Measurements from ENCODE around the gene S100A13. TPM values are rescaled to one million over a fixed set of nuclear protein-coding genes. Genes with fewer than 3 reads are reported as not detected.
"Not testable (repeated sequence)": the region's sequence is repeated elsewhere in the genome, so short reads cannot be mapped to it uniquely, and the experiment has no call there.

The S100A13 gene
- total and polyA plus RNA-seq, 2 experiments from 2014 or later: 101 to 250 TPM

- Histone ChIP-seq H3K27me3 (no peaks in the 10 kb centered on the region), H3K27ac (no peak overlapping the region), H3K4me3 (no peak overlapping the region), H3K9me3 (ENCODE audit: low read depth) (no peaks in the 10 kb centered on the region), H3K36me3 (no peaks in the 10 kb centered on the region), H3K4me1 (ENCODE audit: low read depth) (peaks cover 10% of the 10 kb centered on the region)
- TF ChIP-seq CTCF (IDR thresholded peaks at IDR 0.05; ENCODE audit: low read depth, low read length): no peak
- no peak for DNase-seq (ENCODE audit: low read depth in 1 of 2, low spot score in 1 of 2)
Measured at GRCh38 chr1:153577624-153578051, 49.7 kb downstream of the S100A13 start.

- Histone ChIP-seq H3K9me3 (ENCODE audit: low read depth) (no peaks in the 10 kb centered on the region), H3K27ac (no peak overlapping the region), H3K36me3 (no peaks in the 10 kb centered on the region), H3K27me3 (no peaks in the 10 kb centered on the region), H3K4me3 (no peak overlapping the region), H3K4me1 (ENCODE audit: low read depth) (peaks cover 11% of the 10 kb centered on the region)
- DNase-seq (ENCODE audit: low read depth in 1 of 2, low spot score in 1 of 2): no peak
- TF ChIP-seq CTCF (IDR thresholded peaks at IDR 0.05; ENCODE audit: low read depth, low read length): no peak
Measured at GRCh38 chr1:153577138-153577537, 50.2 kb downstream of the S100A13 start.

GRCh38 chr1:153575497-153575896, 51.8 kb downstream of the S100A13 start:
- H3K4me3 ChIP-seq; H3K27me3 ChIP-seq; H3K36me3 ChIP-seq; H3K9me3 ChIP-seq (ENCODE audit: low read depth); H3K27ac ChIP-seq; DNase-seq (ENCODE audit: low read depth in 1 of 2, low spot score in 1 of 2): not testable (repeated sequence)
- H3K4me1 ChIP-seq (ENCODE audit: low read depth): peaks cover 11% of the 10 kb centered on the region

- H3K9me3 ChIP-seq (ENCODE audit: low read depth); H3K27ac ChIP-seq; H3K27me3 ChIP-seq; DNase-seq (ENCODE audit: low read depth in 1 of 2, low spot score in 1 of 2); H3K4me3 ChIP-seq; H3K36me3 ChIP-seq: not testable (repeated sequence)
- peaks cover 11% of the 10 kb centered on the region for H3K4me1 ChIP-seq (ENCODE audit: low read depth)
Measured at GRCh38 chr1:153575081-153575491, 52.2 kb downstream of the S100A13 start.

- no peak for TF ChIP-seq CTCF (IDR thresholded peaks at IDR 0.05; ENCODE audit: low read depth, low read length)
- no peaks in the 10 kb centered on the region for H3K9me3 ChIP-seq (ENCODE audit: low read depth)
- H3K27me3 ChIP-seq: no peaks in the 10 kb centered on the region
- no peak overlapping the region for H3K27ac ChIP-seq
- no peaks in the 10 kb centered on the region for H3K36me3 ChIP-seq
- DNase-seq (ENCODE audit: low read depth in 1 of 2, low spot score in 1 of 2): peak; percentile 29 to 35
- H3K4me1 ChIP-seq (ENCODE audit: low read depth): peaks cover 16% of the 10 kb centered on the region
- H3K4me3 ChIP-seq: no peak overlapping the region
Measured at GRCh38 chr1:153573351-153573750, 54.0 kb downstream of the S100A13 start.

GRCh38 chr1:153572569-153573015, 54.7 kb downstream of the S100A13 start:
- peak; percentile 90 for TF ChIP-seq CTCF (IDR thresholded peaks at IDR 0.05; ENCODE audit: low read depth, low read length)
- peaks cover 23% of the 10 kb centered on the region for H3K4me1 ChIP-seq (ENCODE audit: low read depth)
- no peaks in the 10 kb centered on the region for H3K36me3 ChIP-seq
- DNase-seq (ENCODE audit: low read depth in 1 of 2, low spot score in 1 of 2): peak; percentile 72 to 83
- H3K4me3 ChIP-seq: no peak overlapping the region
- no peaks in the 10 kb centered on the region for H3K27me3 ChIP-seq
- no peak overlapping the region for H3K27ac ChIP-seq
- no peaks in the 10 kb centered on the region for H3K9me3 ChIP-seq (ENCODE audit: low read depth)

GRCh38 chr1:153571706-153572105, 55.6 kb downstream of the S100A13 start:
- no peaks in the 10 kb centered on the region for H3K27me3 ChIP-seq
- H3K4me3 ChIP-seq: no peak overlapping the region
- DNase-seq (ENCODE audit: low read depth in 1 of 2, low spot score in 1 of 2): no peak
- no peaks in the 10 kb centered on the region for H3K9me3 ChIP-seq (ENCODE audit: low read depth)
- no peak overlapping the region for H3K27ac ChIP-seq
- H3K4me1 ChIP-seq (ENCODE audit: low read depth): peaks cover 23% of the 10 kb centered on the region
- no peak for TF ChIP-seq CTCF (IDR thresholded peaks at IDR 0.05; ENCODE audit: low read depth, low read length)
- H3K36me3 ChIP-seq: no peaks in the 10 kb centered on the region
